ENCODE measurements around the gene BCDIN3D.
"Not testable (repeated sequence)": the region's sequence is repeated elsewhere in the genome, so short reads cannot be mapped to it uniquely, and the experiment has no call there.

BCDIN3D gene

DNA sequence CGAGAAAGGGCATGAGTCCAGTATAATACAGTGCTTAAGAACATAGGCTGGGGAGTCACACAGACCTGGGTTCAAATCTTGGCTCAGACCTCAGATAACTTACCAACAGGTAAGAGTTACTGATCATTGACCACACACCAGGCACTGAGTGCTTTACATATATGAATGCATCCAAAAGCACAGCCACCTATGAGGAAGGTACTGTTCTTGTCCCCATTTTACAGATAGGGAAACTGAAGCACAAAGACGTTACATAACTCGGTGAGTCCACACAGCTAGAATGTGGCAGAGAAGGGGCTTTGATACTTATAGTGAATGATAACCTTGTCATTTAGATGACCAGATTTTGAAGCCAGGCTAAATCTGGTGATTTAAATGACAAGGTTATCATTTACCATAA lies 33.2 kb upstream of the BCDIN3D start:
- no peak for DNase-seq

DNA sequence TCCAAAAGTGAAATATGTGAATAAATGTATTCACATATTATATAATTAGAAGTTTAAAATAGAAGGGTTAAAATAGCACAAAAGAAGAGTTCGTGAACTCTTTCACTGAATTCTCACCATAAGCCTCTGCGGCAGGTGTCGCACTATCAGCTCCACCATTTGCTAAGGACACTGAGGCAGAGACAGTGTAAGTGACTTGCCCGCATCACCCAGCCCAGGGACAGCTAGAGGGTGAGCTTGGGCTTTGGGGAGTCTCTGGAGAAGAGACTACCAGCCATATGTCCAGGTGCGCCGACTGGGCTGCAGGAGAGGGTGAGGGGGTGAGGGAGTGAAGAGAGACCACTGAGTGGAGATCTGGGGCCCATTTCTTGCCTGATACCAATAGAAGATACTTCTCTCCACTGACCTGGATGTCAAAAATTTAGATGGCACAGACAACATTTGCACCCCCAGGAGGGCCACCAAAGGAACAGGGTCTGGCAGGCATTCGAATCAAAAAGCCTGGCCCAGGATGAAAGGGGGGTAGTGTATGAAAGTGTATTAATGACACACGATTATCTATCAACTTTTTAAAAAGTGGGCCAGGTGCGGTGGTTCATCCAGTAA lies 32.3 kb upstream of the BCDIN3D start:
- DNase-seq: no peak

DNA sequence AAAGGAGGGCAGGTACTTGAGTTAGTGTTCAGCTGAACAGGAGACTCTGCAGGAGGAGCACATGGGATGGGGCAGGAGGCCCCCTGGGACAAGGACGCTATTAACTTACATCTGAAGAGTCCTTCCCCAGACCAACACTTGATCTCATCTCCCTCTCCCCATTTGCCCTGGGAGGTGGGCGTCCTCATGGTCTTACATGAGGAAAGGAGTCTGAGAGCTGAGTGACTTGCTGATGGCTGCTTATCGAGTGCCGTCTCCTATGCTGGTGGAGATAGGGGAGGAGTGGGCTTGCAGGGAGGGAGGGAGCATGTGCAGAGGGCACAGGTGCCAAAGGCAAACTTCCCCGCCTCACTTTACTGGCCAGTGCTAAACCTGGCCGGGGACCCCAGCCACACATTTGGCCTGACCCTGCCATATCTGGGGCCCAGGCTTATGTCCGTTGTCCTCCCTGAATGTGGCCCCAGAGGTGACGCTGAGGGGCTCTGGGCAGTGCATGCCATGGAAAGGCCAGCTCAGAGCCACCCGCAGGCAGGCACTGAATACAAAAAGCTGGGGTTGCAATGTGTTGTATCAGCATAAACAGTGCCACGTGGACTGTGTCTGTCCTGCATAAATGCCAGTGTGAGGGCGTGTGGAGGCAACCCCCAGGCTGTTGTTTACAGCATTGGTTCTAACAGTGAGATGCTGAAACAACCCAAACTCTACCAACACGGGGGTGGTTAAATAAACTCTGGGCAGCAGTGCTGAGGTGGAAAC lies 31.4 kb upstream of the BCDIN3D start:
- no peak for DNase-seq

DNA sequence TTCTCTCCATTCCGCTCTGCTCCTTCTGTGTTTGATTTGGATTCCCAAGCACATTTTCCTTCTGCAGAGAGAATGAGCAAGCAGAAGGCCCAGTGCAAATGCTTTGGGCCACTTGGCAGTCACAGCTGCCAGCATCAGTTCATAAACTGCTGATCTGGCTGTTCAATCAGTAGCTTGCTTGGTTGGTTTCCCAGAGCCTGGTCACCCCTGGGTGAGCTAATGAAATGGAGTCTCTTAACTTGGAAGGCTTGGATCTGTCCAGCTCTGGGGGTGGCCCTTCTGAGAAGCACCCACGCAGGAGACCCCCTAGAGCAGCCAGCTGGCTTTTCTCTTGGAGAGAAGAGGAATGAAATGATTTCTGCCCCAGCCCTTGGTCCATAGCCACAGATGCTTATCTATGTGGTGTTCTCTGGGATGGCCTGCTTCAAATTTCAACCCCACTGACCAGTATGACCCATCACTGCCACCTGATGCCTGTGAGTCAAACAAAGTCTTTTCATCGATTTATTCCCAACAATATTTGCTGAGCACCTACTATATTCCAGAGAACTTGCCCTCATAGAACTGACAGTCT lies 30.5 kb upstream of the BCDIN3D start:
- DNase-seq: no peak

DNA sequence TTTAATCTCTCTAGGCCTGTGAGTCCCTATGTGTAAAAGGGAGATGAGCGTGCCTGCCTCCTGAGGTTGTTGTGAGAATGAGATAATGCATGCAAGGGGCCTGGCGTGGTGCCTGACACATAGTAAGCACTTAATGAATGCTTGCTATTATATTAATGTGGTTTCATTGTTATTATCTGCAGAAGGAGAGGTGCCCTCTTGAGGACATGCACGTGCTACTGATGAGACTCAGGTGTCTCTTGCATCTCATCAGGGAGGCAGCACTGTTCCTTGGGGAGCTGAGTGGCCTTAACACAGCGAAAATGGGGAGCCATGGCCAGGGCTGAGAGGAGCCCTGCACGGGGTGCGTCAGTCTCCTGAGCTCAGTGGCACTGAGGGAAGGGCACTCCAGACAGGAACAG lies 29.9 kb upstream of the BCDIN3D start:
- no peak for DNase-seq

DNA sequence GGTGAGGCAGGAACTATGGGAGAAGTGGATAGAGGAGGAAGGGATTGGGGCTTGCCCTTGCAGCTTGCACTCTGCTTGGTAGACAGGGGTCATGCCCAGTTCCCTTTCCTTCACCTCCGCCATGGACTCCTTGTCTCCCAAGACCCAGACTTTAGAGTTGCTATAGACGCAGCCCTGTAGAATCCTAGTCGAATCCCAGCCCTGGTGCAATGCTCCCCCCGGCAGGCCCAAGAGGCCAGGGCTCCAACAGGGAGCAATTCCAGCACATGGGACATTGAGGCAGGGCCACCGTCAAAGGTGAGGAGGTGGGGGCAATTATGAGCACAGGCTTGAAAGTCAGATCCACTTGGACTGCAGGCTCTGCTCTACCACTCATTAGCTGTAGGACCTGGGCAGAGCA lies 29.5 kb upstream of the BCDIN3D start:
- DNase-seq: no peak

DNA sequence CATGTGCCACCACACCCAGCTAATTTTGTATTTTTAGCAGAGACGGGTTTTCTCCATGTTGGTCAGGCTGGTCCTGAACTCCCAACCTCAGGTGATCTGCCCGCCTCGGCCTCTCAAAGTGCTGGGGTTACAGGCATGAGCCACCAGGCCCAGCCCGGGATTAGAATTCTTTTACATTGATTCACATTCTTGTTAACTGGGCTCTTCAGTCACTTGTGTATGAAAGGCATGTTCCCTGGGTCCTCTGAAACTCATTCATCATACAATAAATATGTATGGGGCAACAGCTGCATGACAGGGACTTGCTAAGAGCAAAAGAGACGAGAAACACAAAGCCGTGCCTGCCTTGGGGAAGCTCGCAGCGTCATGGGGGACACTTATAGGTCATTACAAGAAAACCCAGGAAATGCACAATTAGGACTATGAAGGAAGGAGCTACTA lies 28.9 kb upstream of the BCDIN3D start:
- not testable (repeated sequence) for DNase-seq

DNA sequence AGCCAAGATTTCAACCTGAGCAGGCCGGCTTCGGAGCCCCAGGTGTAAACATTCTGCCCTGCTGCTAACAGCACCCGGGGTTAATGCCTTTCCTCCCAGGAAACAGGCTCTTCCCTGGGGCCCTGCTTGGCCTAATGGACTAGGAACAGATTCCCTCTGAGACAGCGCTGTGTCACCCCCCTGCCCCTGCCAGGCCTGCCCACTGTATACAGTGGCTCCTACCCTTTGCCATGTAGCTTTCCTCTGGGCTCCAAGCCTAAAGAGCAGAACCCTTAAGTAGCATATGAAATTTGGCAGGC lies 28.3 kb upstream of the BCDIN3D start:
- no peak for DNase-seq

DNA sequence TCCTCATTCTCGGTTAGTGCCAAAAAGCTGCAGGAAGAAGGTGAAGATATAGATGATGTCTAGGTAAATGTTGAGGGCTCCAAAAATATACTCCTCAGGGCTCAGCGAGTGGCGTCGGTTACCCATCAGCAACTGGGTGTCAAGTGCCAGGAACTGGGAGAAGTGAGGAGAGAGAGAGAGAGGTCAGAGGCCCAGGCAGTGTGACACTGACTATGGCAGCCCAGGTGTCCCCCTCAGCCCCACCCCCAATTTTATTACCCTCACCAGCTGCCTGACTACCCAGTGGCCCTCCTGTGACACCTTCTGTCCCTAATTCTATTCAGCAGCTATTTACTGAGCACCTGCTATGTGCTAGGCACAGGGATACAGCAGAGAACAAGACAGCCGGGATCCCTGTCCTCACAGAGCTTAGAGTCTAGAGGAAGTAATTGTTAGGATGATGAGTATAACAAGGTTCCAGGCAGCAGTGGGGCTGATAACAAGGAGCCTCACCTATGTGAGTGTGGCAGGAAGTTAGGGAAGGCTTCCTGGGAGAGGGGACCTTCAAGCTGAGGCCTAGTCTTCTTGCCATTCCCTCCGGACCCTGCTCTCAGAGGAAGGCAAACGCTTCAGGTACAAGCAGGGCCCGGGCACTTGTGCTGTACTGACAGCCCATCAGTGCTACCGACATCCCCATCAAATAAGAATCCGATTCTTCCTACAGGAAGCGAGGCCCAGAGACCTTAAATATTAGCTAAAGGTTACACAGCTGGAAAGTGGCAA lies 27.8 kb upstream of the BCDIN3D start:
- DNase-seq: no peak

DNA sequence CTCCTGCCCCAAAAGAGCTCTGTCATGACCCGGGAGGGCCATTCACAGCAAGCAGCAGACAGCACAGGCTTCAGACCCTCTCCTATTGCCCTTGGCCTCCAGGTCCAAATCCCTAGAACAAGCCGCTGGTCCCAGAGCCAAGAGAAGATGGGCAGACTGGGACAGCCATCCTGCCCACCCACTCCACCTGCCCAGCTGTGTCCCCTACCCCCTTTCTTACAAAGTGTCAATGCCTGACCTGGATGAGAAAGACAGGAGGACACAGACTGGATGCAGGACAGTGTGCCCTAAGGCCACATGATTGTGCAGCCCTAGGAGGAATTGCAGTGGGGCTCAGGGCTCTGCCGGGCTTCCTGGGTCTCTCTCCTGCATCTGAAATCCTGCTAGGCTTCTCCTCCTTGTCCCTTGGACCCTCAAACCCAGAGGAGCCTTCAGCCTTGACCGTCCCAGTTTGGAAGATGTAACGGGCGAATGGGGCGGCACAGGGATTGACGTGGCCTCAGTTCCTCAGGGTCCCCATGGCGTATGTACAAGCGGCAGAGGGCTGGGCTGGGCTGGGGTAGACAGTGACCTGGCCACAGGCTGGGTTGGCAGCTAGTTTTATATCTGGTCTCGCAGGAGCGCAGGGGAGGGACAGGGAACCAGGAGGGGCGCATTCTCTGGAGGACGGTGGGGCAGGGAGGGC lies 27.1 kb upstream of the BCDIN3D start:
- no peak for DNase-seq

DNA sequence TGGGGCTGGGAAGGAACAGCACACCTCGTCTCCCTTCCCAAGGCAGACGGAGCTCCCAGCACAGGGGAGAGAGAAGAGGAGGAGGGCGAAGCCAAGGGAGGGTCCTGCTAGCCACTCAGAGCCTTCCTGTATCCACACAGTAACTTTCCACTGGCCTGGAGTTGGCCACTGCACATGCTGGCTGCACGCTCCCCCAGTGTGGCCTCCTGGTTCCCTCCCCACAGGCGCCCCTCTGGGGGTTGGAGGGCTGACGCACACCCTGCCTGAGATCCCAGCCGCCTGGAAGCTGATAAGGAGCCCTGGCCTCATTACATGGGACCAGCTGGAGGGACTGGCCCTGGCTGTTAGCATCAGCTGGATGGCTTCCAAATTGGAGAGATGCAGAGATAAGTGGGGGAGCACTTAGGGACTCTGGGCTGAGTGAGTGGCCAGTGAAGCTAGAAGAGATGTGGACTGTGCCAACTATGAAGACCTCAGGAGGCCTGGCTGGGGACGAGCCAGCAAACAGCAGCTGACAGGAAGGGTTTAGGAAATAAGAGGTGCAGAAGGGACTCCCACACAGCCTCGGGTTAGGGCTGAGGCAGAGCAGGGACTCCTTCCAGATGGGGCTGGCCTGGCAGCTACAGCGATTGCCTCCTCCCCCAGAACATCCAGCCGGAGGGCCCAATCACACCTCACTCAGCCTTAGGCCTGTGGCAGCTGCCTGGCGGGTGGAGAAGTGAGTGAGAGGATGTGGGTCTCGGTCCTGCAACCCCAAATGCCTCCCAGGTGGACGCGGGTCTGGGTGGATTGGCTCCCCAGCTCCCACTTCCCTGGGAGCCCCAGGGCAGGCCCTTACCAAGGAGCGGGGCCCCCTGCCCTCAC lies 26.3 kb upstream of the BCDIN3D start:
- DNase-seq: peak; percentile 87

DNA sequence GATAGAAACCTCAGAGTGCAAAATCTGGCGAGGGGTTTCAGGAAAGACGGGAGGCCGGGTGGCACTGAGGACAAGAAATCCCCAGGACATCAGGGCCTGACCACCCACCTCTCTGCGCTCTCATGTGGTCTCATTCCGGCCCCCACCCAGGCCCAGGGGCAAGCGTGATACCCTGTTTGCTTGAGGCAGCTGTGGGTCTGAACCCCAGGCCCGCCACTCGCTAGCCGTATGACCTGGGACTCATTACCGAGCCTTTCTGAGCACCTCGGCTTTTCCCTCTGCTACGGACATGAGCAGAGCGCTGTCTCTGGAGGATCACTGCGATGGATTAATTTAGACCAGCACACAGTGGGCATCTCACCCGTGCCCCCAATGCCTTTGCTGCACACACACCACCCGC lies 25.5 kb upstream of the BCDIN3D start:
- no peak for DNase-seq

DNA sequence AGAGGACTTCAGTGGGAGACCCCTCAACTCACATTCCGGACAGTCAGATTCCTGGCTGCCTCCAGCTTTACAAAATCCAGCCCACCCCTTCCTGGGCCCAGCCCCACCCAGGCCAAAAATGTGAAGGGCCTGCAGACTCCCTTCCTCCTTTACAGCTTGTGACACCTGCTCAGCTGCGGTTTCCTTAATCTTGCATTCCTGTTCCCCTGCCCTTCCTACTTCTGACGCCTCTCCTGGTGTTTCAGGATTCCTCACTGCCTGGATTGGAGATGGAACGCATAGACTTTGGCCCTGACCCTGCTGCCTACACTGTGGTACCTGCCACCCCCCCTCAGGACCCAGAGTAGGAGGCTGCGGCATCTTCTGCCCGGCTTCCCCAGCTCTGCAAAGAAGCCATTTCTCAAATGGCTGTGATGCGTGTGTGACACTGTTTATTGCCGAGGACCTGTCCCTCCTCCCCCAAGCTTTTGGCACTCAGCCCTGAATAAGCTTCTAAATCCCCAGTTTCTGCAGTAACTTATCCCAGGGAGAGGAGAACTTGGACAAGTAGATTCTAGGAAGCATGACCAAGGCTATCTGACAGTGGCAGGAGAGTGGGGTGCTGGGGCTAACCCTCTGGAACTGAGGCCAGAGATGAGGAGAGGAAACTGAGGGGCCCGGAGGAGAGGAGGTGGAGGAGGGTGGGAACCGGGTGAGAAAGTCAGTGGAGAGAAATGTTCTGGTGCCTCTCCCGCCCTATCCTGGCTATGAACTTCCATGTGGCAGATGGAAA lies 24.9 kb upstream of the BCDIN3D start:
- no peak for DNase-seq

DNA sequence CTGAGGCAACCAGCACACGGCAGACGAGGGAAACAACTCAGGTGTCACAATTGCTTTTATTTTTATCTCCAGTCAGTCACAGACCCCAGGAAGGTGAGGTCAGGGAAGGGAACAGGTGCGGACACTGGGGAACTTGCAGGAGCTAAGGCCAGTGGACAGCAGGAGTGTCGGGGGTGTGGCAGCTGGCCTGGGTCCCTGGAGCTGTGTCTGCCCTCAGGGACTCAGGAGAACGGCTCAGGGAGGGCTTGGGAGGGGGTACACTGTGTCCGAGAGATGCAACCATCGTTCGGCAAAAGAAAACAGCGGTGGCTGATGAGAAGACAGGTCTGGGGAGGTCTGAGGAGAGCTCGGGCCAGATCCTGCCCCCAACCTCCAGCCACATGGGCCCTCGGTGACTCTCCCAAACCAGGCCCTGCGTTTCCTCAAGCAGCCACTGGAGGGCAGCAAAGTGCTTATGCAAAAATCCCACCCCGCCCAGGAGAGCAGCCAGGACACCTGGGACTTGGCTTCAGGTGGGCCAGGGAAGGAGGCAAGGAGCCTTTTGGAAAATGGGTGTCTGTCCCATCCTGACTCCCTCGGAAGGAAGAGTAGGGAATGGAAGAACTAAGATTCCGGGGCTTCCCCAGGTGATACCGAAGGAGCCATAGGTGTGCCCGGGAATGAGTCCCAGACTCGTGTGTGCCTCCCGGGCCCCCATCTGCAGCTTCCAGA lies 24.1 kb upstream of the BCDIN3D start:
- peak; percentile 90 for DNase-seq

DNA sequence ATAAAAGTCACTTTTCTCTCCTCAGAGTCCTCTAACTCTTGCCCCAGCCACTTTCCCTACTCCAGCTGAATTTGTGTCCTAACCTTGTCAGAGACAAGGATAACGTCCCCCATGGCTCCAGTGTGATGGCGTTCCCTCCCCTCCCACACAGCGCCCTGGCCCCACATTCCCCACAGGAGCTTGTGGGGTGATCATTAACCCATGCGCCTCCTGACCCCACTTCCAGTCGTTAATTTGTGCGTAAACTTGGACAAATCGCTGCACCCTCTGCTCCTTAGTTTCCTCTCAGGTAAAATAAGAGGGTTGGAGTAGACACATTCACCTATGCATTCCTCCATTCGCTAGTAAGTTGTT lies 22.9 kb upstream of the BCDIN3D start:
- DNase-seq: no peak

DNA sequence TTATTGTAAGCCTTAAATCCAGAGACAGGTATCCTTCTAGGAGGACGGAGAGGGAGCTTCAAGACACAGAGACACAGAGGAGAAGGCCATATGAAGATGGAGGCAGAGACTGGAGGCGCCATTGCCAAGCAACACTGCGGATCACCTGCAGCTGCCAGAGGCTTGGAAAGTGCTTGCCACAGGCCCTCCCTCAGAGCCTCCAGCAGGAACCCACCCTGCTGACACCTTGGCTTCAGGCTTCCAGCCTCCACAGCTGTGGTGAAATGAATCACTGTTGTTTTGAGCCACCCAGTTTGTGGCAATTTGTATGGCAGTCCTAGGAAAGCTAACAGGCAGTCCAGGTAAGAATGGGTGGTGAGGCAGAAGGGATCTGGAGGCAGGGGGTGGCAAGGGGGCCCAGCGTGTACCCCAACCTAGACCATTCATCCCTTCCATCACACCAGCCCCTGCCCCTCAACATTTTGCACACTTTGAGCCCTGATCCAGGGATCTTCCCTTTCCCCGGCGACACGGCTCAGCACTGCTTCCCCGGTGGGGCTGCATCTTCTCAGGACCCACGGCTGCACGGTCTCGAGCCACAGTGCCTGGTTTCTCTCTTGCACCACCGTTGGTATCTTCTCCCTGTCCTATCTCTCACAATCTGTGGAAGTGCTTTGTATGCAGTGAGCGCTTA lies 22.3 kb upstream of the BCDIN3D start:
- no peak for DNase-seq

DNA sequence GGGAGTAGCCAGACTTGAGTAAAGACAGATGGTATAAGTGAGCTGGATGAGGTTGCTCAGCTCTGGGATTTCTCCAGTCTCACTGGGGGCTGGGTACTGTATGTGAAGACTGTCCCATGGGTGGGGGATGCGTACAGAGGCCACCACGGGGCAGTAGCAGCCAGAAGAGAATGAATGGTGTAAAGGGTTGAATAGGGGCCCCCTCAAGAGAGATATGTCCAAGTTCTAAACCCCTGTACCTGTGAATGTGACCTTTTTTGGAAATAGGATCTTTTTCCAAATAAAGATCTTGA lies 21.8 kb upstream of the BCDIN3D start:
- DNase-seq: no peak

DNA sequence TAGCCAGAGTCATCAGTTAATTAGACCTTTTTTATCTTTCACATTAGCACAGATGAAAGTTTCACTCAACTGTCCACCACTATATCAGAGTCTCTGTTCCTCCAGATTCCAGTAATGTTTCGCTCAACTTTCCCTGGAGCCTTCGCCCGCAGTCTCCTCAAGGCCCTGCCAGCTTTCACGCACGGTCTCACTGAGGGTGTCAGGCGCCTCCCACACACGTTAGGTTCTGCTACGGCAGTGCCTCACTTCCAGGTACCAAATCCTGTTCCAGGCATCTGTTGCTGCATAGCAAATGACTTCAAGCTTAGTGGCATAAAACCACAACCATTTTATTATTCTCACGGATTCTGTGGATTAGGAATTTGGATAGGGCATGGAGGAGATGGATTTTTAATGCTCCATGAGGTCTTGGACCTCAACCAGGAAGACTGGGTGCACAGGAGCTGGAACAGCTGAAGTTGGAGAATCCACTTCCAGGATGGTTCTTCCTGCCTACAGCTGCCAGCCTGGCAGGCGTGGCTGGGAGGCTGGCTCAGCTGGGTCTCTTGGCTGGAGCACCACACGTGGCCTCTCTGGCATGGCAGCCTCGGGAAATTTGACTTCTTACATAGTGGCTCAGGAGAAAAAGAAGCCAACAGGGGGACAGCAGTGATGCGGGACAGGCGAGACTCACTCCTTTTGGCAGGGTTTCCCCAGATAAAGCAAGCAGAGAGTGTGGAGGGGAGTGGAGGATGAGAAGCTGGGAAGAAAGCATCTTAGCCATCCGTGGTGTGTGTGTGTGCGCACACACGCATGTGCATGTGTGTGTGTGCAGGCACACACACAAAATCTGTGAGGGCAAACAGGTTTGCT lies 21.3 kb upstream of the BCDIN3D start:
- DNase-seq: no peak

DNA sequence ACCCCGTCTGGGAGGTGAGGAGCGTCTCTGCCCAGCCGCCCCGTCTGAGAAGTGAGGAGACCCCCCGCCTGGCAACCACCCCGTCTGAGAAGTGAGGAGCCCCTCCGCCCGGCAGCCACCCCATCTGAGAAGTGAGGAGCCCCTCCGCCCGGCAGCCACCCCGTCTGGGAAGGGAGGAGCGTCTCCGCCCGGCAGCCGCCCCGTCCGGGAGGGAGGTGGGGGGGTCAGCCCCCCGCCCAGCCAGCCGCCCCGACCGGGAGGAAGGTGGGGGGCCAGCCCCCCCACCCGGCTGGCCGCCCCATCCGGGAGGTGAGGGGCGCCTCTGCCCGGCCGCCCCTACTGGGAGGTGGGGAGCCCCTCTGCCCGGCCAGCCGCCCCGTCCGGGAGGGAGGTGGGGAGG lies 18.0 kb upstream of the BCDIN3D start:
- not testable (repeated sequence) for DNase-seq

DNA sequence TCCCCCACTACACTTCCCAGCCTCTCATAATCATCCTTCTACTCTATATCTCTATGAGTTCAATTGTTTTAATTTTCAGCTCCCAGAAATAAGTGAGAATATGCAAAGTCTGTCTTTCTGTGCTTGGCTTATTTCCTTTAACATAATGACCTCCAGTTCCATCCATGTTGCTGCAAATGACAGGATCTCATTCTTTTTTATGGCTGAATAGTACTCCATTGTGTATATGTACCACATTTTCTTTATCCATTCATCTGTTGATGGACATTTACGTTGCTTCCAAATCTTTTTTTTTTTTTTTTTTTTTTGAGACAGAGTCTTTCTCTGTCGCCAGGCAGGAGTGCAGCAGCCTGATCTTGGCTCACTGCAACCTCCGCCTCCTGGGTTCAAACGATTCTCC lies 13.0 kb upstream of the BCDIN3D start:
- DNase-seq: not testable (repeated sequence)

Data from retina (tissue), 1 donor.